GM12801 (cell line): Measurements from ENCODE around the gene ELF1.

ENCODE experiments used
- CTCF ChIP-seq: IDR thresholded peaks from one replicate; pipeline ENCODE4 v1.5.1; 2011; ENCODE audit warnings: control low read depth; ENCODE audit not compliant: insufficient read length; ENCODE audit errors: extremely low read depth

ELF1 gene

GRCh38 chr13:41034881-41035280 lies 15.8 kb upstream of the ELF1 start:
- TF ChIP-seq CTCF: no peak

GRCh38 chr13:41034382-41034781 lies 15.3 kb upstream of the ELF1 start:
- no peak for TF ChIP-seq CTCF

- TF ChIP-seq CTCF: no peak
Observed at GRCh38 chr13:41032691-41033376, 13.7 kb upstream of the ELF1 start.

GRCh38 chr13:41029629-41030028 lies 10.5 kb upstream of the ELF1 start:
- no peak for TF ChIP-seq CTCF

GRCh38 chr13:41028051-41028450 lies 8.9 kb upstream of the ELF1 start:
- TF ChIP-seq CTCF: no peak

- no peak for TF ChIP-seq CTCF
Observed at GRCh38 chr13:41026788-41027187, 7.7 kb upstream of the ELF1 start.

- TF ChIP-seq CTCF: no peak
Observed at GRCh38 chr13:41025518-41025917, 6.4 kb upstream of the ELF1 start.
